GM10266 (cell line): ENCODE measurements around the gene RRP1B.

Experiments used
- DNase-seq: peaks from one replicate; pipeline ENCODE4 v3.0.0; 2012; ENCODE audit errors: extremely low spot score
- TF ChIP-seq, protein P1 (sequence below): IDR thresholded peaks from 2 replicates; pipeline ENCODE4 v1.5.1; 2012; ENCODE audit warnings: mild to moderate bottlenecking, low read depth; ENCODE audit not compliant: control insufficient read depth, insufficient read depth; ENCODE audit errors: missing control alignments

The RRP1B gene

DNA sequence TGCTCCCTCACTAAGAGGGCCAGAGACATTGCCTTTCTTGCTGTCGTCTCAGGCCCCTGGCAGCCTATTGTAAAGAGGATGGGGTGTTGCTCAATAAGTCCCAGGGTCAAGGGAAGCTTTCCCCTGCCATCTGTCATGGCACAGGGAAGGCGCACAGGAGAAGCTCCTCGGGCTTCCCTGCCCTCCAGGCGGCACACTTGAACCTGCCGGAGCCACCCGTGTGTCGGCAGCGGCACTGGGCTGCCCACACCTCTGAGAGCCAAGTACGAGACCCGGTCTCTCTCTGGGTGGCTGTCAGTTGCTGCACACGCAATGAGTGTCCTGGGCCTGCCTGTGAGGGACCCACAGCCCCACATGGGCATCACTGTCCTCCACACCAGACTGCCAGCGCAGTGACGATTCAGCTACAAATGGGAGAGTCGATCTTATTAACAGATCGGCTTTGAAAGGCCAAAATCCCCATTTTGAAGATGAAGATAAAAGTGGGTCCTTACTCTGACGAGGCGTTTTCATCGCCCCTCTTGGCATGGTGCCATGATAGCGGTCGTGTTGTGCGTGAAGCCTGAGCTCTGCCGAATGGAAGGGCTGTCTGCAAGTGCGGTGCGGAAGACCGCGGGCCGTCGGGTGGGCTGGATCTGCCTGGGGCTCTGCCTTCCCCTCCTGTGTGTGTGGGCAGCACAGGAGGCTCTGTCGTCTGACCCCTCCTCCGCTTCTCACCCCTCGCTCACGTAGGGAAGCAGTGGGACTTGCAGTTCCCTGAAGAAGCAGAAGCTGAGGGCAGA lies 30.4 kb downstream of the RRP1B start:
- TF ChIP-seq, protein P1, sequence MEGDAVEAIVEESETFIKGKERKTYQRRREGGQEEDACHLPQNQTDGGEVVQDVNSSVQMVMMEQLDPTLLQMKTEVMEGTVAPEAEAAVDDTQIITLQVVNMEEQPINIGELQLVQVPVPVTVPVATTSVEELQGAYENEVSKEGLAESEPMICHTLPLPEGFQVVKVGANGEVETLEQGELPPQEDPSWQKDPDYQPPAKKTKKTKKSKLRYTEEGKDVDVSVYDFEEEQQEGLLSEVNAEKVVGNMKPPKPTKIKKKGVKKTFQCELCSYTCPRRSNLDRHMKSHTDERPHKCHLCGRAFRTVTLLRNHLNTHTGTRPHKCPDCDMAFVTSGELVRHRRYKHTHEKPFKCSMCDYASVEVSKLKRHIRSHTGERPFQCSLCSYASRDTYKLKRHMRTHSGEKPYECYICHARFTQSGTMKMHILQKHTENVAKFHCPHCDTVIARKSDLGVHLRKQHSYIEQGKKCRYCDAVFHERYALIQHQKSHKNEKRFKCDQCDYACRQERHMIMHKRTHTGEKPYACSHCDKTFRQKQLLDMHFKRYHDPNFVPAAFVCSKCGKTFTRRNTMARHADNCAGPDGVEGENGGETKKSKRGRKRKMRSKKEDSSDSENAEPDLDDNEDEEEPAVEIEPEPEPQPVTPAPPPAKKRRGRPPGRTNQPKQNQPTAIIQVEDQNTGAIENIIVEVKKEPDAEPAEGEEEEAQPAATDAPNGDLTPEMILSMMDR, result no peak
- DNase-seq, result no peak

- no peak for DNase-seq
- TF ChIP-seq, protein P1, result no peak
Observed at GRCh38 chr21:43690346-43690745, 31.0 kb downstream of the RRP1B start.

- TF ChIP-seq, protein P1, result no peak
- DNase-seq, result no peak
Observed at GRCh38 chr21:43691086-43691795, 31.9 kb downstream of the RRP1B start.

- DNase-seq, result no peak
- TF ChIP-seq, protein P1, result no peak
Observed at GRCh38 chr21:43691801-43692200, 32.4 kb downstream of the RRP1B start.

GRCh38 chr21:43692949-43693348 lies 33.6 kb downstream of the RRP1B start:
- TF ChIP-seq, protein P1, result no peak
- no peak for DNase-seq

DNA sequence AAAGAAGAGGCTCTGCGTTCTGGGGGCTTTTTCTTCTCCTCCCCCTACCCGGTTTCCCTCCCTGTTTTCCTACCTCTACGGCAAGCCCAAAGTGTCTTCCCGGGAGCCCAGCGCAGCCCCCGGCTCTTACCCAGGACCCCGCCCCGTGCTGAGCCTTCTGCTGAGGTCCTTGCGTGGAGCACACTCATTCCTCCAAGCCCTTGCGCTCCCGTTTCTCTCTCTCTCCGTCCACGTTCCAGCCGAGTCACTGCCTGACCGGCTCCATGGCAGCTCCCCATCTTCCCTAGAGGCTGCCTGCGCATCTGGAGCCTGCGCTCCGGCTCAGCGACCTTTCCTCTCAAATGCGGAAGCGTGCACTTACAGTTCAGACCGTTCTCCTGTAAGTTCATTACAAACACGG lies 34.6 kb downstream of the RRP1B start:
- no peak for DNase-seq

More for the DNA sequence above, 34.6 kb downstream of the RRP1B start:
- TF ChIP-seq, protein P1, result no peak
